GM12891 (cell line): Measurements from ENCODE around the gene EYA3.

ENCODE experiments used
- POLR2A ChIP-seq: IDR thresholded peaks from 2 replicates; pipeline ENCODE4 v1.6.1; 2011; ENCODE audit warnings: low read depth, low read length, control low read depth
- POLR2AphosphoS5 ChIP-seq: IDR thresholded peaks from 2 replicates; pipeline ENCODE4 v1.6.1; 2011; ENCODE audit warnings: low read depth, low read length, control low read depth
- POU2F2 ChIP-seq: IDR thresholded peaks from 2 replicates; pipeline ENCODE4 v1.6.1; 2011; ENCODE audit warnings: low read depth, mild to moderate bottlenecking, control low read depth, low read length, moderate library complexity
- TAF1 ChIP-seq: IDR thresholded peaks from 2 replicates; pipeline ENCODE4 v1.6.1; 2011; ENCODE audit warnings: low read depth, low read length, control low read depth

- TF ChIP-seq POLR2AphosphoS5: no peak
- TF ChIP-seq POLR2A: no peak
- no peak for TF ChIP-seq TAF1
- no peak for TF ChIP-seq POU2F2
Observed at GRCh38 chr1:28078680-28079626, 9.5 kb downstream of the EYA3 start.
